ENCODE measurements around the gene ANOS1. TPM values are rescaled to one million over a fixed set of nuclear protein-coding genes. Genes with fewer than 3 reads are reported as not detected.
"Not testable (repeated sequence)": the region's sequence is repeated elsewhere in the genome, so short reads cannot be mapped to it uniquely, and the experiment has no call there.

The ANOS1 gene, protein sequence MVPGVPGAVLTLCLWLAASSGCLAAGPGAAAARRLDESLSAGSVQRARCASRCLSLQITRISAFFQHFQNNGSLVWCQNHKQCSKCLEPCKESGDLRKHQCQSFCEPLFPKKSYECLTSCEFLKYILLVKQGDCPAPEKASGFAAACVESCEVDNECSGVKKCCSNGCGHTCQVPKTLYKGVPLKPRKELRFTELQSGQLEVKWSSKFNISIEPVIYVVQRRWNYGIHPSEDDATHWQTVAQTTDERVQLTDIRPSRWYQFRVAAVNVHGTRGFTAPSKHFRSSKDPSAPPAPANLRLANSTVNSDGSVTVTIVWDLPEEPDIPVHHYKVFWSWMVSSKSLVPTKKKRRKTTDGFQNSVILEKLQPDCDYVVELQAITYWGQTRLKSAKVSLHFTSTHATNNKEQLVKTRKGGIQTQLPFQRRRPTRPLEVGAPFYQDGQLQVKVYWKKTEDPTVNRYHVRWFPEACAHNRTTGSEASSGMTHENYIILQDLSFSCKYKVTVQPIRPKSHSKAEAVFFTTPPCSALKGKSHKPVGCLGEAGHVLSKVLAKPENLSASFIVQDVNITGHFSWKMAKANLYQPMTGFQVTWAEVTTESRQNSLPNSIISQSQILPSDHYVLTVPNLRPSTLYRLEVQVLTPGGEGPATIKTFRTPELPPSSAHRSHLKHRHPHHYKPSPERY
- total RNA-seq = 10 to 100 TPM in 3 of 4 donors, 1 to 10 TPM in 1; 5.0 to 27.8 (median 13.0) TPM

DNA sequence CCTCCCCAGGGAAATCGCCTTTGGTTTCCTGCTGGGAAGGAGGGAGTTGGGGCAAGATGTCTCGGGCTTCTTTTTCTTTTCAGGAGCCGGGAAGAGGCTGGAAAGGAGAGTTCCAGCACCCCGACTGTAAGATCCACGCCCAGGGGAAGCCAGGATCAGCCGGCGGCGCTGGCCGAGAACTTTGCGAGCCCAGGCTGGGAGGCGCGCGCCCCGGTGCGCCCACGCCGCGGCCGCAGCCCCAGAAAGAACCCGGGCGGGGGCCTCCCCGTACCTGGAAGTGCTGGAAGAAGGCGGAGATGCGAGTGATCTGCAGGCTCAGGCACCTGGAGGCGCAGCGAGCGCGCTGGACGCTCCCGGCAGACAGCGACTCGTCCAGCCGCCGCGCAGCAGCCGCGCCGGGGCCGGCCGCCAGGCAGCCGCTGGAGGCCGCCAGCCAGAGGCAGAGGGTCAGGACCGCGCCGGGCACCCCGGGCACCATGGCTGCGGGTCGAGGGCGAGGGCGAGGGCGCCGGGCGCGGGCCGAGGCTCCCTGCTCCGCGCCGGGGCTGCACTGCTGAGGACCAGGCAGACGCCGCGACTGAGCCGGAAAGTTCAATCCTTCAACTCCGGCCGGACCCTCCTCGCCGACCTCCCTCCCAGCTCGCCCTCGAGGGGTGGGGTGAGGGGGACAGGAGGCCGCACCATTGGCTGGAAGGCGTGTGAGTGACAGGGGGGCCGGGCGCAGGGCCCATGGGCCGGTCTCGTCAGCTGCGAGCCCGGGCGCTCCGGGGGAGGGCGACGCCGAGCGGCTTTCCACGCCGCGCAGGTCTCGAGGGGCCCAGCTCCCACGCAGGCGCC, at the start of gene ANOS1:
TSS of gene ANOS1 (minus strand) at position 579 of the 837 bp plus-strand sequence. CDS start at position 478, 101 bp downstream.
- DNase-seq (peak; percentile 52 to 67), ATAC-seq (peak; percentile 79 to 85)
- Histone ChIP-seq H3K4me3 (peak within 1 kb of the TSS; percentile 56 to 62 (median 60)), H3K4me1 (no peaks in the 10 kb centered on the region), H3K27me3 (peaks cover 0 to 10% (median 5%) of the 10 kb centered on the region in 3 donors), H3K27ac (peak within 1 kb of the TSS; percentile 63 to 79 (median 71)), H3K9me3 (no peaks in the 10 kb centered on the region), H3K36me3 (no peaks in the 10 kb centered on the region)
- in situ Hi-C loops (cut with MboI; ENCODE audit: low sequenced_read_pairs in 4 of 4) (loop anchor here in 3 of 4 donors (10.0 to 25.0 kb wide), 2 partner anchors 737 to 744 kb away; no protein-coding TSS in a partner anchor), intact Hi-C loops (cut with DNase I; ENCODE audit: low total_unique reads) (loop anchor here (2.0 kb wide), 1 partner anchor 63 kb away; no protein-coding TSS in a partner anchor)
- peak; percentile 30 to 70 for TF ChIP-seq POLR2A (IDR thresholded peaks at IDR 0.05)
- TF ChIP-seq, protein P1, sequence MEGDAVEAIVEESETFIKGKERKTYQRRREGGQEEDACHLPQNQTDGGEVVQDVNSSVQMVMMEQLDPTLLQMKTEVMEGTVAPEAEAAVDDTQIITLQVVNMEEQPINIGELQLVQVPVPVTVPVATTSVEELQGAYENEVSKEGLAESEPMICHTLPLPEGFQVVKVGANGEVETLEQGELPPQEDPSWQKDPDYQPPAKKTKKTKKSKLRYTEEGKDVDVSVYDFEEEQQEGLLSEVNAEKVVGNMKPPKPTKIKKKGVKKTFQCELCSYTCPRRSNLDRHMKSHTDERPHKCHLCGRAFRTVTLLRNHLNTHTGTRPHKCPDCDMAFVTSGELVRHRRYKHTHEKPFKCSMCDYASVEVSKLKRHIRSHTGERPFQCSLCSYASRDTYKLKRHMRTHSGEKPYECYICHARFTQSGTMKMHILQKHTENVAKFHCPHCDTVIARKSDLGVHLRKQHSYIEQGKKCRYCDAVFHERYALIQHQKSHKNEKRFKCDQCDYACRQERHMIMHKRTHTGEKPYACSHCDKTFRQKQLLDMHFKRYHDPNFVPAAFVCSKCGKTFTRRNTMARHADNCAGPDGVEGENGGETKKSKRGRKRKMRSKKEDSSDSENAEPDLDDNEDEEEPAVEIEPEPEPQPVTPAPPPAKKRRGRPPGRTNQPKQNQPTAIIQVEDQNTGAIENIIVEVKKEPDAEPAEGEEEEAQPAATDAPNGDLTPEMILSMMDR (IDR thresholded peaks at IDR 0.05 in 4 of 5, conservative IDR thresholded peaks at IDR 0.05 in 1 of 5) = no peak

GRCh38 chrX:8773117-8773516, 41.2 kb upstream of the ANOS1 start:
- no peak overlapping the region for H3K27ac ChIP-seq
- no peaks in the 10 kb centered on the region for H3K36me3 ChIP-seq
- H3K4me3 ChIP-seq = no peak overlapping the region
- DNase-seq (no peak), ATAC-seq (no peak)
- H3K4me1 ChIP-seq = no peaks in the 10 kb centered on the region
- H3K9me3 ChIP-seq = no peaks in the 10 kb centered on the region
- in situ Hi-C loops (cut with MboI; ENCODE audit: low sequenced_read_pairs in 4 of 4) (loop anchor here in 1 of 4 donors (25.0 kb wide), 1 partner anchor 939 kb away; no protein-coding TSS in a partner anchor), intact Hi-C loops (cut with DNase I; ENCODE audit: low total_unique reads) (no loop called here)
- H3K27me3 ChIP-seq = peaks cover 0 to 9% (median 0%) of the 10 kb centered on the region in 3 donors
- TF ChIP-seq, protein P1 (IDR thresholded peaks at IDR 0.05 in 4 of 5, conservative IDR thresholded peaks at IDR 0.05 in 1 of 5) = no peak
- TF ChIP-seq POLR2A (IDR thresholded peaks at IDR 0.05) = no peak

GRCh38 chrX:8760021-8760420, 28.1 kb upstream of the ANOS1 start:
- TF ChIP-seq, protein P1 (IDR thresholded peaks at IDR 0.05 in 4 of 5, conservative IDR thresholded peaks at IDR 0.05 in 1 of 5) = no peak
- TF ChIP-seq POLR2A (IDR thresholded peaks at IDR 0.05) = no peak
- Histone ChIP-seq H3K9me3 (no peaks in the 10 kb centered on the region), H3K4me3 (no peak overlapping the region), H3K27ac (no peak overlapping the region), H3K36me3 (no peaks in the 10 kb centered on the region), H3K27me3 (no peaks in the 10 kb centered on the region), H3K4me1 (no peaks in the 10 kb centered on the region)
- no peak for DNase-seq
- intact Hi-C loops (cut with DNase I; ENCODE audit: low total_unique reads) (no loop called here), in situ Hi-C loops (cut with MboI; ENCODE audit: low sequenced_read_pairs in 4 of 4) (loop anchor here in 1 of 4 donors (25.0 kb wide), 1 partner anchor 952 kb away; no protein-coding TSS in a partner anchor)
- ATAC-seq = no peak

DNA sequence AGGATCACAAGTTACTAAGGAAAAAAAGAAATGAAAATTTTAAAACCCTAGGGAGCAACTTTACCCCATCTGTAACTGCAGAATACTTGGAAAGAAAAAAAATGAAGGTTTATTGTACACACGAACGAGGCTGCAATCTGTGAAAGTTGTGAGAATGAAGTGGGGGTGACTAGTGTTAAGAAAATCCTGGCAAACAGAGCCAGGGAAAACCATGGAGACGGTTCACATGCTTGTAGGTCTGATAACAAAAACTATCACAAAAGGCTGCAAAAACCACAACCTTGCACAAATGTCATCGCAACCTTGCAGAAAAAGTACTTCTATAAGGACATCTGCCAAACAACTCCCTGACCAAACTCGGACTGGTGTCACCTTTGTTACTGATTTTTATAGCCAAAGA, 26.8 kb upstream of the ANOS1 start:
- H3K4me3 ChIP-seq; H3K36me3 ChIP-seq; DNase-seq; intact Hi-C loops (cut with DNase I; ENCODE audit: low total_unique reads); ATAC-seq; H3K27me3 ChIP-seq; H3K9me3 ChIP-seq; H3K4me1 ChIP-seq; H3K27ac ChIP-seq: not testable (repeated sequence)
- in situ Hi-C loops (cut with MboI; ENCODE audit: low sequenced_read_pairs in 4 of 4) = loop anchor here in 1 of 4 donors (25.0 kb wide), 1 partner anchor 954 kb away; no protein-coding TSS in a partner anchor

DNA sequence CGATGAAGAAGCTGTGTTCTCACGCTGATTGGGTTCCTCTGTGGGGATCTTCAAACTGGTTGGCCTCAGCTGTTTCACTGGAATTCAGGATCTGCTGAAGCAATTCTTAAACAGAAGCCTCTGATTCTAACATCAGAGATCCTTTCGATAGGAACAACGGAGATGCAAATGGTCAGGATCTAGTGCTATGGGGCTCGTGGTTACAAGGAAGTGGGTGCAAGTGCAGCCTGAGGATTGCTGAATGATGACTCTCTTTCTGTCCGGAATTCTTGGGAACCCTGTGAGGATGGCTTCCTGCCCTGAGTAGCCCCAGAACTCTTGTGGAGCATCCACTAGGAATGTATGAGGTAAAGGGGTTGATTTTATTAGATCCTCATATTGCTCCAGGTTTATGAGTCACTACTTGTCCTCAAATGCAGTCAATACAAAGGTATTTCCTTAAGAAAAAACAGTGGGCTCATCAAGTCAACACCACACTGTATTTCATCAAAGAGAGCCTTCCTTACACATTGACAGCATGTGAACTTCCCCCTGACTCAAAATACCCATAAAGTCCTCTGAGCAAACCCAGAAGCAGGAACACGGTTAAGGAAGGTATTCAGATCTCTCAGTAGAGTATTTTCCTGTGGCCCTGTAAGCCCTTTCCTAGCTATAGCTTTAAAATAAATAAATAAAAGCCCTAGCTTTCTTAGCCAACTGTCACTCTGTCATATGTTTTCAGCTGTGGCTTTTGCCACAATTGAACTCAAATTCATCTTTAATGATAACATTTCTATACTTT, 25.9 kb upstream of the ANOS1 start:
- H3K4me1 ChIP-seq; ATAC-seq; H3K27ac ChIP-seq; H3K4me3 ChIP-seq; H3K27me3 ChIP-seq; DNase-seq; H3K36me3 ChIP-seq; intact Hi-C loops (cut with DNase I; ENCODE audit: low total_unique reads); H3K9me3 ChIP-seq: not testable (repeated sequence)
- in situ Hi-C loops (cut with MboI; ENCODE audit: low sequenced_read_pairs in 4 of 4) = loop anchor here in 1 of 4 donors (25.0 kb wide), 1 partner anchor 955 kb away; no protein-coding TSS in a partner anchor
